Neural crest cell (in vitro differentiated cells): ENCODE data around the gene ACSS1. TPM values are rescaled to one million over a fixed set of nuclear protein-coding genes. Genes with fewer than 3 reads are reported as not detected.

ENCODE experiments used
- DNase-seq: peaks from one replicate; pipeline ENCODE4 v3.0.0; 2021; ENCODE audit warnings: low read depth, mixed read lengths, low spot score
- H3K27ac Mint-ChIP-seq: one replicate; pipeline ENCODE4 v1.8.0; 2021; ENCODE audit warnings: mild to moderate bottlenecking, mixed read lengths; ENCODE audit not compliant: unreplicated experiment
- H3K27me3 Mint-ChIP-seq: 2 replicates; pipeline ENCODE4 v1.8.0; 2021; ENCODE audit warnings: low read depth, mild to moderate bottlenecking, mixed read lengths
- H3K36me3 Mint-ChIP-seq: 2 replicates; pipeline ENCODE4 v1.8.0; 2021; ENCODE audit warnings: low read depth, mild to moderate bottlenecking, mixed read lengths
- H3K4me1 Mint-ChIP-seq: 2 replicates; pipeline ENCODE4 v1.8.0; 2021; ENCODE audit warnings: mixed read lengths
- H3K4me3 Mint-ChIP-seq: one replicate; pipeline ENCODE4 v1.8.0; 2021; ENCODE audit warnings: mild to moderate bottlenecking, mixed read lengths
- H3K9me3 Mint-ChIP-seq: 2 replicates; pipeline ENCODE4 v1.8.0; 2021; ENCODE audit warnings: mixed read lengths
- total RNA-seq: library from RNA; stranded (reverse); gene quantifications from 2 replicates; pipeline ENCODE4 v1.2.1, GENCODE V29; 2021
- TF ChIP-seq, protein P1 (sequence below): fragments of 200-600 bp; sonication (generic); conservative IDR thresholded peaks from 2 replicates; pipeline ENCODE4 v1.5.0; 2021; ENCODE audit warnings: antibody characterized with exemption, mild to moderate bottlenecking

Gene ACSS1
- total RNA-seq, 1 donor from 2014 or later: 14.0 TPM

DNA sequence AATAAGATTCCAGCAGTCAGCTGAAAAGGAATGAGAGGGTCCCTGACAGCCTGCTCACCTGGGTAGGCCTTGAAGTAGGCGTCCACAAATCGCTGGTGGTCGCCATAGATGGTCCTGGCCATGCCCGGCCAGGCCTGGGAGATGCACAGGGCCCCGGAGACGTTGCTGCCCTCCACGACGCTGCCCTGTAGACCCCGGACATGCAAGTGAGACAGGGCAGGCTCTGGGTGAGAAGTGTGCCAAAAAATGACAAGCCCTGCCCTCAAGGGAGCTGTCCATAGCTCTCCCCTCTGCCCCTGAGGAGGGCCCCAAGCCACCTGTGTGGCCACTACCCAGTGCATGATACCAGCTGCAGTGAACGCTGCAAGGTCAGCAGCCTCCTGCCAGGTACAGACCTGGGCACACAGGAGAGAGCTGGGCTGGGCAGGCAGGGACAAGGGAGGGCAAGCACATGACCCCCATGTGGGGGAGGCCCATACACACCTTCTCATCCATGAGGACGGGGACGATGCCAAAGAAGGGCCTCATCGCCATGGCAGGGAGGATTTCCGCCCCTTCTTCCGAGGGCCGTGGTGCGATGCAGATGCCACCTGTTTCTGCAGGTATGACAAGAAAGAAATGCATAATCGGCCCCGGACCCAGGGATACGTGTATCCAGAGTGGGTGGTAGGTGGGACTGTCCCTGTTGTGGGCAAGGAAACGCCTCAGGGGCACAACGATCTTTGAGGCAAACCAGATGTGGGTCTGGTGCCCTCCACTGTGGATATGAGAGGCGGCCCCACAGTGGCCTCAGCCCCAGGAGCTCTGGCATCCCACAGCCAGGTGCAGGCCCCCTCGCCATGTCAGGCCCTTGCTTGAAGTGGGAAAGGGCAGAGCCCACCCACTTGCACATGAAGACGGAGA lies 44.2 kb downstream of the ACSS1 start:
- H3K4me3 Mint-ChIP-seq: no peak overlapping the region
- no peak for DNase-seq
- TF ChIP-seq, protein P1, sequence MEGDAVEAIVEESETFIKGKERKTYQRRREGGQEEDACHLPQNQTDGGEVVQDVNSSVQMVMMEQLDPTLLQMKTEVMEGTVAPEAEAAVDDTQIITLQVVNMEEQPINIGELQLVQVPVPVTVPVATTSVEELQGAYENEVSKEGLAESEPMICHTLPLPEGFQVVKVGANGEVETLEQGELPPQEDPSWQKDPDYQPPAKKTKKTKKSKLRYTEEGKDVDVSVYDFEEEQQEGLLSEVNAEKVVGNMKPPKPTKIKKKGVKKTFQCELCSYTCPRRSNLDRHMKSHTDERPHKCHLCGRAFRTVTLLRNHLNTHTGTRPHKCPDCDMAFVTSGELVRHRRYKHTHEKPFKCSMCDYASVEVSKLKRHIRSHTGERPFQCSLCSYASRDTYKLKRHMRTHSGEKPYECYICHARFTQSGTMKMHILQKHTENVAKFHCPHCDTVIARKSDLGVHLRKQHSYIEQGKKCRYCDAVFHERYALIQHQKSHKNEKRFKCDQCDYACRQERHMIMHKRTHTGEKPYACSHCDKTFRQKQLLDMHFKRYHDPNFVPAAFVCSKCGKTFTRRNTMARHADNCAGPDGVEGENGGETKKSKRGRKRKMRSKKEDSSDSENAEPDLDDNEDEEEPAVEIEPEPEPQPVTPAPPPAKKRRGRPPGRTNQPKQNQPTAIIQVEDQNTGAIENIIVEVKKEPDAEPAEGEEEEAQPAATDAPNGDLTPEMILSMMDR: no peak
- H3K4me1 Mint-ChIP-seq: no peaks in the 10 kb centered on the region
- H3K36me3 Mint-ChIP-seq: no peaks in the 10 kb centered on the region
- no peaks in the 10 kb centered on the region for H3K9me3 Mint-ChIP-seq
- no peaks in the 10 kb centered on the region for H3K27me3 Mint-ChIP-seq
- H3K27ac Mint-ChIP-seq: peak overlapping the region; percentile 6

DNA sequence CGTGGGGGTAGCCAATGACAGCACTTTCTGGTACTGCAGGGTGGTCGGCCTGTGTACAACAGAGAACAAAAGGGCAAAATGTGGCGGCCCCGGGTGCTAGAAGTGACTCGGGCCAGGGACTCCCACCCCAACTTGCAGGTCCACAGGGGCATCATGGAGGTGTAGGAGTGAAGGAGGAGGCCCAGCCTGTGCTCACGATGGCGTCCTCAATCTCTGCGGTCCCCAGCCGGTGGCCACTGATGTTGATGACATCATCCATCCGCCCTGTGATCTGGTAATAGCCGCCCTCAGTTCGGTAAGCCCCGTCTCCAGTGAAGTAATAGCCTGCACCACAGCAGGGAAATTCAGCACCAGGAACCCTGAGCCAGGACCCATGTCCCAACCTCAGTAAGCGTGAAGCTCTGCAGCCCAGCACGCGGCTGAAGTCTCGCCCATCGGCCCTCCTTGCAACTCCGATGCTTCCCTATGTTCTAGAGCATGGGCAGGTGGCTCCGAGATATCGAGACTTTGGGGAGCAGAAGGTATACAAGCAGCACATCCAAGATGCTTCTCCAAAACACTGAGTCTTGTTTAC lies 45.2 kb downstream of the ACSS1 start:
- TF ChIP-seq, protein P1: no peak
- H3K4me1 Mint-ChIP-seq: no peaks in the 10 kb centered on the region
- no peak overlapping the region for H3K4me3 Mint-ChIP-seq
- no peaks in the 10 kb centered on the region for H3K9me3 Mint-ChIP-seq
- no peaks in the 10 kb centered on the region for H3K36me3 Mint-ChIP-seq
- no peak overlapping the region for H3K27ac Mint-ChIP-seq
- no peaks in the 10 kb centered on the region for H3K27me3 Mint-ChIP-seq
- no peak for DNase-seq

DNA sequence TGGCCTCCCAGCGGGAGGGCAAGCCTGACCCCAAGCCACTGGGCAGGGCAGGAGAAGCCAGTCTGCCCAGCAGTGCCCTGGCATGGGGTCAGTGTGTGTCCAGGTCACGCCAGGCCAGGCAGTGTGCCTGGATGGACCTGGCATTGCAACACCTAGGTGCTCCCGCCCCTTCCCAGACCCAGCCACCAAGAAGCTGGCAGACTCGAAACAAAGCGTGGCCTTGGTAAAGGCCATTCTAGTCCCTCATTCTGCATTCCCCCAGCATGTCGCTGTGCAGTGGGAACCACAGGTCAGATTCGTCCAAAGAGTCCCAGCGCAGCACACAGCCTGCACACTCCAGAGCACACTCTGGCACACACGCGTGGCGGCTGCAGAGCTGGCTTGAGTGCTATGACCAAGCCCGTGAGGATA lies 46.1 kb downstream of the ACSS1 start:
- no peak for DNase-seq
- H3K9me3 Mint-ChIP-seq: no peaks in the 10 kb centered on the region
- H3K27me3 Mint-ChIP-seq: no peaks in the 10 kb centered on the region
- TF ChIP-seq, protein P1: no peak
- no peak overlapping the region for H3K27ac Mint-ChIP-seq
- H3K4me1 Mint-ChIP-seq: no peaks in the 10 kb centered on the region
- H3K36me3 Mint-ChIP-seq: no peaks in the 10 kb centered on the region
- no peak overlapping the region for H3K4me3 Mint-ChIP-seq

DNA sequence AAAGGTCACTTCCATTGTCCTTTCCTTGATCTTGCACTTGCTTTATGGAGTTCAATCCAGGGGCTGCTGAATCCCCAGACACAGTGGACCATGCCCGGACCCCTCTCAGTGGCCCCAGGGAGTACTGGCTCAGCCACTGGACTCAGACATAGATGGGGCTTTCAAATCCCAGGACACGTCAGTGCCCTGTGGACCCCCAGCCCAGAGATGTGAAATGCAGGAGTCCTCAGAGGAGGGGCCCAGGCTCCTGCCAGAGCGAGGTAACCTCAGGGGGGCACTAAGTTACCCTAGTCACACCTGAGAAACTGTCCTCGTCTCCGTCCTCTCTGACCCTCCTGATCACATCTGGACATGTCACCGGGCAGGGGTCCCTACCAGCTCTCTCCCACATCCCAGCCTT lies 46.7 kb downstream of the ACSS1 start:
- no peak for DNase-seq
- H3K4me3 Mint-ChIP-seq: no peak overlapping the region
- H3K9me3 Mint-ChIP-seq: no peaks in the 10 kb centered on the region
- H3K4me1 Mint-ChIP-seq: no peaks in the 10 kb centered on the region
- TF ChIP-seq, protein P1: no peak
- H3K27me3 Mint-ChIP-seq: no peaks in the 10 kb centered on the region
- H3K27ac Mint-ChIP-seq: no peak overlapping the region
- H3K36me3 Mint-ChIP-seq: no peaks in the 10 kb centered on the region

DNA sequence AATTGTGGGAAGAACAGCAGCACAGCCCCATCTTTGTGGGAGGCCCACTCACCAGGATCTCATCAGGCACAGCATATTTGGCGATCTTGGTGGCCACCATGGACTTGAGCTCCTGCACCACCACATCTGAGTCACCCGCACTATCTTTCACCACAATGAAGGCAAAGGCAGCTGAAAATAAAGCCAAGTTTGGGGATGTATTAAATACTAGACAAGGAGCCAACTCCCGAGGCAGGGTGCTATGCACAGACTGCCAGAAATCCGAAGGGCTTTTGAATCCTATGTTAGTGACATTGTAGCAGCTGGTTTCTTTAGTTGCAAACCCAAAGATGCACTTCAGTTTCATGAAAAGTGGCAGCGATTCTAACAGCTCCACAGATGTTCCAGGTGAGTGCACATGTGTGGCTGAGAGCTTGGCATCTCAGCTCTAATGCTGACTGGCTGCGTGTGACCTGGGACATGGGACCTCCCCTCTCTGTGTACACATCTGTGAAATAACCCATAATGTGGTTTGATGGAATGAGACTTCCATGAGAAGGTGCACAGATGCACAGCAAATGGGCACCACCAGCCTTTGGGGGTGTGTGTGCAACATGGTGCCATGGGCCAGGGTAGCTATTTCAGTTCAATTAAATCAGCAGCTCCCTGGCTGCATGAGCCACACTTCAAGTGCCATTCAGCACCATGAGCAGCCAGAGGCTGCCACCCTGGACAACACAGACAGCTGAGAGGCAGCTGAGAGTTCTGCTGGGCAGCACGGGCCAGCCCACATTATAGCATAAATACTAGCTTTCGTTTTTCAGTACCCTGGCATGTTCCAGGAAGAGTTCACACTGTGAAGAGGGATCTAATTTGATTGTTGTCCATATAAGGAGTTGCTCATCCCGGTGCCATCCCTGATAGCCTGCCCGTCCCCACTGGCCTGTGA lies 48.5 kb downstream of the ACSS1 start:
- Mint-ChIP-seq H3K4me1 (no peaks in the 10 kb centered on the region), H3K36me3 (no peaks in the 10 kb centered on the region), H3K27ac (no peak overlapping the region), H3K4me3 (no peak overlapping the region), H3K9me3 (no peaks in the 10 kb centered on the region), H3K27me3 (no peaks in the 10 kb centered on the region)
- DNase-seq: no peak
- TF ChIP-seq, protein P1: no peak
